ENCODE data around the gene CDYL2. TPM values are rescaled to one million over a fixed set of nuclear protein-coding genes. Genes with fewer than 3 reads are reported as not detected.

The CDYL2 gene
- total RNA-seq, 2 experiments from 2014 or later: 0.98 to 2.5 TPM

GRCh38 chr16:80684906-80685305, 119.5 kb downstream of the CDYL2 start:
- Histone ChIP-seq H3K4me1 (ENCODE audit: insufficient read depth, low read length, poor library complexity, severe bottlenecking) (no peaks in the 10 kb centered on the region), H3K27ac (ENCODE audit: low read depth, low read length, poor library complexity, severe bottlenecking) (no peak overlapping the region), H3K79me2 (ENCODE audit: insufficient read depth, low read depth, low read length) (no peaks in the 10 kb centered on the region), H3K36me3 (ENCODE audit: insufficient read depth, low read length) (no peaks in the 10 kb centered on the region), H3K9me3 (ENCODE audit: low read length) (no peaks in the 10 kb centered on the region), H3K9me2 (ENCODE audit: insufficient read depth, low read length) (no peaks in the 10 kb centered on the region), H4K20me1 (ENCODE audit: insufficient read depth, low read length) (no peaks in the 10 kb centered on the region), H3K4me2 (ENCODE audit: low read length) (no peak overlapping the region), H2AFZ (ENCODE audit: low read length) (no peak overlapping the region), H3K4me3 (ENCODE audit: low read depth, low read length, poor library complexity, severe bottlenecking) (no peak overlapping the region)
- no TSS peak for BruUV-seq (replicated peaks)
- ChIA-PET CTCF (ENCODE audit: unreplicated experiment) (no interaction called here), POLR2A (no interaction called here)
- DNase-seq (ENCODE audit: low spot score): no peak
- TF ChIP-seq EZH2phosphoT487 (IDR thresholded peaks at IDR 0.05; ENCODE audit: borderline replicate concordance, low read depth, low read length) (no peak), CTCF (conservative IDR thresholded peaks at IDR 0.05; ENCODE audit: low read length) (no peak)
- intact Hi-C loops (cut with micrococcal nuclease; ENCODE audit: unreplicated experiment): no loop called here

- TF ChIP-seq CTCF (conservative IDR thresholded peaks at IDR 0.05; ENCODE audit: low read length): no peak
- TF ChIP-seq EZH2phosphoT487 (IDR thresholded peaks at IDR 0.05; ENCODE audit: borderline replicate concordance, low read depth, low read length): no peak
- H3K4me1 ChIP-seq (ENCODE audit: insufficient read depth, low read length, poor library complexity, severe bottlenecking): no peaks in the 10 kb centered on the region
- POLR2A ChIA-PET: no interaction called here
- no peaks in the 10 kb centered on the region for H4K20me1 ChIP-seq (ENCODE audit: insufficient read depth, low read length)
- no peak overlapping the region for H3K27ac ChIP-seq (ENCODE audit: low read depth, low read length, poor library complexity, severe bottlenecking)
- no peaks in the 10 kb centered on the region for H3K9me2 ChIP-seq (ENCODE audit: insufficient read depth, low read length)
- no peaks in the 10 kb centered on the region for H3K36me3 ChIP-seq (ENCODE audit: insufficient read depth, low read length)
- no peak overlapping the region for H3K4me2 ChIP-seq (ENCODE audit: low read length)
- no TSS peak for BruUV-seq (replicated peaks)
- H3K4me3 ChIP-seq (ENCODE audit: low read depth, low read length, poor library complexity, severe bottlenecking): no peak overlapping the region
- CTCF ChIA-PET (ENCODE audit: unreplicated experiment): no interaction called here
- H3K9me3 ChIP-seq (ENCODE audit: low read length): no peaks in the 10 kb centered on the region
- intact Hi-C loops (cut with micrococcal nuclease; ENCODE audit: unreplicated experiment): no loop called here
- no peak for DNase-seq (ENCODE audit: low spot score)
- no peak overlapping the region for H2AFZ ChIP-seq (ENCODE audit: low read length)
- no peaks in the 10 kb centered on the region for H3K79me2 ChIP-seq (ENCODE audit: insufficient read depth, low read depth, low read length)
These were observed 120.1 kb downstream of the CDYL2 start for GRCh38 chr16:80684136-80684765.

DNA sequence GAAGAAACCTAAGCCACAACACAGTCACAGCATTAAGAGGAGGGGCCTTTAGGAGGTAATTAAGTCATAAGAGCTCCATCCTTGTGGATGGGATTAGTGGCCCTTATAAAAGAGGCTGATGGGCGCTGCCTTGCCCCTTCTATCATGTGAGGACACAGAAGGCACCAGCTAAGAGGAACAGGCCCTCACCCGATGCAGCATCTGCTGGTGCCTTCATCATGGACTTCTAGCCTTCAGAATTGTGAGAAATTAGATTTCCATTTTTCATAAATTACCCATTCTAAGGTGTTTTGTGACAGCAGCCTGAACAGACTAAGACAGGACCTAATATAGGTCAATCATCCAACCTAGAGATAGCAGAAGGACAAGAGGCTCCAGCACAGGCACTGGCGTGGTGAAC, 120.8 kb downstream of the CDYL2 start:
- Histone ChIP-seq H3K9me3 (ENCODE audit: low read length) (no peaks in the 10 kb centered on the region), H3K4me2 (ENCODE audit: low read length) (no peak overlapping the region), H3K79me2 (ENCODE audit: insufficient read depth, low read depth, low read length) (no peaks in the 10 kb centered on the region), H3K9me2 (ENCODE audit: insufficient read depth, low read length) (no peaks in the 10 kb centered on the region), H3K36me3 (ENCODE audit: insufficient read depth, low read length) (no peaks in the 10 kb centered on the region), H3K27ac (ENCODE audit: low read depth, low read length, poor library complexity, severe bottlenecking) (no peak overlapping the region), H4K20me1 (ENCODE audit: insufficient read depth, low read length) (no peaks in the 10 kb centered on the region), H2AFZ (ENCODE audit: low read length) (no peak overlapping the region), H3K4me3 (ENCODE audit: low read depth, low read length, poor library complexity, severe bottlenecking) (no peak overlapping the region), H3K4me1 (ENCODE audit: insufficient read depth, low read length, poor library complexity, severe bottlenecking) (no peaks in the 10 kb centered on the region)
- TF ChIP-seq CTCF (conservative IDR thresholded peaks at IDR 0.05; ENCODE audit: low read length) (no peak), EZH2phosphoT487 (IDR thresholded peaks at IDR 0.05; ENCODE audit: borderline replicate concordance, low read depth, low read length) (no peak)
- ChIA-PET POLR2A (no interaction called here), CTCF (ENCODE audit: unreplicated experiment) (no interaction called here)
- no peak for DNase-seq (ENCODE audit: low spot score)
- intact Hi-C loops (cut with micrococcal nuclease; ENCODE audit: unreplicated experiment): no loop called here
- no TSS peak for BruUV-seq (replicated peaks)
